Stimulated activated CD4-positive, alpha-beta T cell treated with anti-CD3 and anti-CD28 coated beads, Interleukin-15, amount 100 ng/mL, for 48 hours (primary cell): ENCODE data around the gene GPR137B.

Source experiments
- DNase-seq, 2 donors: peaks; one replicate each; pipeline ENCODE4 v3.0.0-alpha.2; 2020; ENCODE audit warnings: low read depth in 2 of 2

The GPR137B gene

GRCh38 chr1:236200925-236201324 is 58.6 kb downstream of the GPR137B start:
- DNase-seq, result no peak

GRCh38 chr1:236201786-236202185 is 59.4 kb downstream of the GPR137B start:
- no peak for DNase-seq

- no peak for DNase-seq
Measured at GRCh38 chr1:236204039-236204438, 61.7 kb downstream of the GPR137B start.

GRCh38 chr1:236204656-236205055 is 62.3 kb downstream of the GPR137B start:
- no peak for DNase-seq

GRCh38 chr1:236206548-236206947 is 64.2 kb downstream of the GPR137B start:
- no peak for DNase-seq

- no peak for DNase-seq
Measured at GRCh38 chr1:236207121-236207520, 64.8 kb downstream of the GPR137B start.

- no peak for DNase-seq
Measured at GRCh38 chr1:236207569-236207968, 65.2 kb downstream of the GPR137B start.

GRCh38 chr1:236209185-236209584 is 66.8 kb downstream of the GPR137B start:
- no peak for DNase-seq

- DNase-seq, result no peak
Measured at GRCh38 chr1:236209713-236210112, 67.4 kb downstream of the GPR137B start.

- DNase-seq, result no peak
Measured at GRCh38 chr1:236211815-236212214, 69.5 kb downstream of the GPR137B start.

GRCh38 chr1:236213534-236213933 is 71.2 kb downstream of the GPR137B start:
- no peak for DNase-seq

- no peak for DNase-seq
Measured at GRCh38 chr1:236214761-236215160, 72.4 kb downstream of the GPR137B start.

- no peak for DNase-seq
Measured at GRCh38 chr1:236220473-236220872, 78.1 kb downstream of the GPR137B start.

GRCh38 chr1:236222632-236223031 is 80.3 kb downstream of the GPR137B start:
- DNase-seq, result no peak

- no peak for DNase-seq
Measured at GRCh38 chr1:236228411-236228810, 86.1 kb downstream of the GPR137B start.

- DNase-seq, result no peak
Measured at GRCh38 chr1:236235116-236235515, 92.8 kb downstream of the GPR137B start.

- DNase-seq, result no peak
Measured at GRCh38 chr1:236239092-236239585, 96.8 kb downstream of the GPR137B start.

GRCh38 chr1:236240675-236241074 is 98.3 kb downstream of the GPR137B start:
- no peak for DNase-seq

GRCh38 chr1:236242568-236242967 is 100.2 kb downstream of the GPR137B start:
- no peak for DNase-seq

- no peak for DNase-seq
Measured at GRCh38 chr1:236247286-236247685, 104.9 kb downstream of the GPR137B start.

GRCh38 chr1:236251587-236251986 is 109.2 kb downstream of the GPR137B start:
- no peak for DNase-seq

- DNase-seq, result no peak
Measured at GRCh38 chr1:236253119-236253518, 110.8 kb downstream of the GPR137B start.

- DNase-seq, result no peak
Measured at GRCh38 chr1:236253918-236254637, 111.7 kb downstream of the GPR137B start.

GRCh38 chr1:236257216-236257615 is 114.9 kb downstream of the GPR137B start:
- no peak for DNase-seq
